K562 (cell line): ENCODE measurements around the gene ALOXE3. TPM values are rescaled to one million over a fixed set of nuclear protein-coding genes. Genes with fewer than 3 reads are reported as not detected.

Source experiments
- CBFA2T2 ChIP-seq: fragments of 450-650 bp; conservative IDR thresholded peaks from 2 replicates; pipeline ENCODE4 v1.6.1; 2017; ENCODE audit warnings: mild to moderate bottlenecking
- CBX5 ChIP-seq: IDR thresholded peaks from 2 replicates; pipeline ENCODE4 v1.6.1; 2014; ENCODE audit warnings: low read depth, borderline replicate concordance
- CBX8 ChIP-seq: fragments of 200-600 bp; sonication (generic); IDR thresholded peaks from 2 replicates; pipeline ENCODE4 v1.6.1; 2012; ENCODE audit warnings: borderline replicate concordance, mixed run types, low read depth, mild to moderate bottlenecking, moderate library complexity, mixed read lengths, low read length, control low read depth, inconsistent platforms; ENCODE audit not compliant: poor library complexity, severe bottlenecking; ENCODE audit errors: extremely low read depth
- MBD2 ChIP-seq: sonication (generic); IDR thresholded peaks from 2 replicates; pipeline ENCODE4 v1.6.1; 2016; ENCODE audit warnings: low read depth, borderline replicate concordance
- RFX5 ChIP-seq: IDR thresholded peaks from 2 replicates; pipeline ENCODE4 v1.6.1; 2011; ENCODE audit warnings: low read depth, mild to moderate bottlenecking, improper control_type of control experiment, low read length
- RREB1 ChIP-seq: fragments of 250-450 bp; sonication (Bioruptor Pico); IDR thresholded peaks from 2 replicates; pipeline ENCODE4 v1.4.0; 2020
- SMARCC2 ChIP-seq: fragments of 450-650 bp; IDR thresholded peaks from 2 replicates; pipeline ENCODE4 v1.6.1; 2017; ENCODE audit warnings: antibody characterized with exemption, moderate library complexity, mild to moderate bottlenecking, low read depth
- THRB ChIP-seq: fragments of 450-650 bp; formaldehyde crosslinking; conservative IDR thresholded peaks from 2 replicates; pipeline ENCODE4 v1.4.0; 2022; ENCODE audit warnings: mild to moderate bottlenecking, missing genetic modification characterization
- ZNF175 ChIP-seq: fragments of 200-800 bp; sonication (Bioruptor generic); IDR thresholded peaks from 2 replicates; pipeline ENCODE4 v1.6.1; 2016; ENCODE audit warnings: low read depth, mild to moderate bottlenecking, missing genetic modification characterization, missing compliant biosample characterization
- ZNF512 ChIP-seq: IDR thresholded peaks from 2 replicates; pipeline ENCODE4 v1.6.1; 2016; ENCODE audit warnings: missing genetic modification characterization, missing compliant biosample characterization
- polyA plus RNA-seq, 8 experiments: library from polyadenylated mRNA; depleted of rRNA in 4 of 8; stranded (reverse) in 5 of 8; unstranded in 3 of 8; fragments of >200 nt; fragmentation: Nextera tagmentation in 2 of 8; fragmentation: Illumina TruSeq in 1 of 8; extraction: Ambion mirVana in 2 of 8; extraction: Trizol in 1 of 8; gene quantifications; 2 replicates each; pipeline versions ENCODE4 v1.2.1 to v1.2.3, GENCODE V29; 2011 to 2014; ENCODE audit warnings: inconsistent platforms in 1 of 8, missing spikeins in 1 of 8
- total RNA-seq, 7 experiments: library from RNA; depleted of rRNA in 6 of 7; stranded (reverse); fragments of >200 nt in 6 of 7; fragmentation: Illumina TruSeq in 2 of 7; extraction: Trizol in 2 of 7; gene quantifications; 2 replicates each; pipeline versions ENCODE4 v1.2.1 to v1.2.3, GENCODE V29; 2011 to 2021; ENCODE audit warnings: low replicate concordance in 1 of 7
- TF ChIP-seq, protein P1 (sequence below): fragments of 250-450 bp; sonication (Bioruptor Pico); IDR thresholded peaks from 2 replicates; pipeline ENCODE4 v1.8.0; 2021; ENCODE audit warnings: borderline replicate concordance, mild to moderate bottlenecking, moderate library complexity; ENCODE audit not compliant: poor library complexity, severe bottlenecking
- TF ChIP-seq, protein P2 (sequence below): fragments of 250-450 bp; sonication (Bioruptor Pico); IDR thresholded peaks from 2 replicates; pipeline ENCODE4 v1.5.0; 2020; ENCODE audit warnings: mild to moderate bottlenecking
- TF ChIP-seq, protein P3 (sequence below), 2 experiments: fragments of 250-450 bp in 1 of 2; fragments of 450-650 bp in 1 of 2; sonication (Bioruptor Pico) in 1 of 2; IDR thresholded peaks; 2 replicates each; pipeline versions ENCODE4 v1.6.1 to v1.8.0; 2016 to 2021; ENCODE audit warnings: mild to moderate bottlenecking in 2 of 2, moderate library complexity in 2 of 2, missing compliant biosample characterization in 1 of 2, missing genetic modification characterization in 1 of 2

Gene ALOXE3
- total and polyA plus RNA-seq, 9 of the 15 experiments (the other 6 are each of a cell fraction or from before 2014, with no cell fraction given) = 0.04 TPM; not detected in 8

GRCh38 chr17:8156246-8156992, 38.1 kb upstream of the ALOXE3 start (continued):
- TF ChIP-seq THRB (CRISPR knock-in tag) (no peak), ZNF512 (tag) (no peak), CBX8 (no peak), MBD2 (peak; percentile 96), RFX5 (peak; percentile 55; the same call in 1 of the 2 replicates), RREB1 (CRISPR knock-in tag) (no peak), CBX5 (no peak), SMARCC2 (no peak), ZNF175 (CRISPR knock-in tag) (no peak), CBFA2T2 (no peak)
- TF ChIP-seq, protein P1, sequence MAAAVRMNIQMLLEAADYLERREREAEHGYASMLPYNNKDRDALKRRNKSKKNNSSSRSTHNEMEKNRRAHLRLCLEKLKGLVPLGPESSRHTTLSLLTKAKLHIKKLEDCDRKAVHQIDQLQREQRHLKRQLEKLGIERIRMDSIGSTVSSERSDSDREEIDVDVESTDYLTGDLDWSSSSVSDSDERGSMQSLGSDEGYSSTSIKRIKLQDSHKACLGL (CRISPR knock-in tag) = no peak
- TF ChIP-seq, protein P2, sequence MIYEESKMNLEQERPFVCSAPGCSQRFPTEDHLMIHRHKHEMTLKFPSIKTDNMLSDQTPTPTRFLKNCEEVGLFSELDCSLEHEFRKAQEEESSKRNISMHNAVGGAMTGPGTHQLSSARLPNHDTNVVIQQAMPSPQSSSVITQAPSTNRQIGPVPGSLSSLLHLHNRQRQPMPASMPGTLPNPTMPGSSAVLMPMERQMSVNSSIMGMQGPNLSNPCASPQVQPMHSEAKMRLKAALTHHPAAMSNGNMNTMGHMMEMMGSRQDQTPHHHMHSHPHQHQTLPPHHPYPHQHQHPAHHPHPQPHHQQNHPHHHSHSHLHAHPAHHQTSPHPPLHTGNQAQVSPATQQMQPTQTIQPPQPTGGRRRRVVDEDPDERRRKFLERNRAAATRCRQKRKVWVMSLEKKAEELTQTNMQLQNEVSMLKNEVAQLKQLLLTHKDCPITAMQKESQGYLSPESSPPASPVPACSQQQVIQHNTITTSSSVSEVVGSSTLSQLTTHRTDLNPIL (CRISPR knock-in tag) = no peak
- TF ChIP-seq, protein P3, sequence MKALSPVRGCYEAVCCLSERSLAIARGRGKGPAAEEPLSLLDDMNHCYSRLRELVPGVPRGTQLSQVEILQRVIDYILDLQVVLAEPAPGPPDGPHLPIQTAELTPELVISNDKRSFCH (CRISPR knock-in tag; IDR thresholded peaks at IDR 0.05) = no peak
- TF ChIP-seq, protein P3 (tag; IDR thresholded peaks at IDR 0.05) = no peak
